AG04449 (cell line): ENCODE data around the gene CD300C.

Experiments used
- CTCF ChIA-PET: fragments of 350-600 bp; formaldehyde crosslinking; extraction: SDS; loops from one replicate; lab custom pipeline; 2021; ENCODE audit warnings: antibody characterized with exemption; lab: Yijun Ruan, JAX
- POLR2A ChIA-PET: fragments of 400-600, 350-600 bp; formaldehyde crosslinking; extraction: SDS; loops from one replicate; lab custom pipeline; 2020; ENCODE audit warnings: antibody characterized with exemption, inconsistent platforms; lab: Yijun Ruan, JAX
- DNase-seq: peaks from one replicate; pipeline ENCODE4 v3.0.0-alpha.2; 2010; ENCODE audit warnings: low read depth, low spot score
- H3K4me3 ChIP-seq: 2 replicates; pipeline ENCODE4 v1.5.1; 2011; ENCODE audit warnings: low read depth, mild to moderate bottlenecking, control low read depth, low read length
- TF ChIP-seq, protein P1 (sequence below): IDR thresholded peaks from one replicate; pipeline ENCODE4 v1.5.1; 2011; ENCODE audit warnings: mild to moderate bottlenecking, moderate library complexity, low read length, control low read depth, inconsistent platforms; ENCODE audit not compliant: insufficient read depth; ENCODE audit errors: missing control alignments

The CD300C gene

DNA sequence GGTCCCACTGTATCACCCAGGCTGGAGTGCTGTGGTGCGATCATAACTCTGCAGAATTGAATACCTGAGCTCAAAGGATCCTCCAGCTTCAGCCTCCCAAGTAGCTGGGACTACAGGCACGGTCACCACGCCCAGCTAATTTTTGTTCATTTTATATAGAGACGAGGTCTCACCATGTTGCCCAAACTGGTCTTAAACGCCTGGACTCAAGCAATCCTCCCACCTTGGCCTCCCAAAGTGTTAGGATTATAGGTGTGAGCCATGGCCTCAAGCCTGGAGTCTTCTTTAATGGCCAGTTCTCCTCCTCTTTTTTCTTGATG lies 15.1 kb downstream of the CD300C start:
- no peak for DNase-seq
- ChIA-PET CTCF (no interaction called here), POLR2A (no interaction called here)
- TF ChIP-seq, protein P1, sequence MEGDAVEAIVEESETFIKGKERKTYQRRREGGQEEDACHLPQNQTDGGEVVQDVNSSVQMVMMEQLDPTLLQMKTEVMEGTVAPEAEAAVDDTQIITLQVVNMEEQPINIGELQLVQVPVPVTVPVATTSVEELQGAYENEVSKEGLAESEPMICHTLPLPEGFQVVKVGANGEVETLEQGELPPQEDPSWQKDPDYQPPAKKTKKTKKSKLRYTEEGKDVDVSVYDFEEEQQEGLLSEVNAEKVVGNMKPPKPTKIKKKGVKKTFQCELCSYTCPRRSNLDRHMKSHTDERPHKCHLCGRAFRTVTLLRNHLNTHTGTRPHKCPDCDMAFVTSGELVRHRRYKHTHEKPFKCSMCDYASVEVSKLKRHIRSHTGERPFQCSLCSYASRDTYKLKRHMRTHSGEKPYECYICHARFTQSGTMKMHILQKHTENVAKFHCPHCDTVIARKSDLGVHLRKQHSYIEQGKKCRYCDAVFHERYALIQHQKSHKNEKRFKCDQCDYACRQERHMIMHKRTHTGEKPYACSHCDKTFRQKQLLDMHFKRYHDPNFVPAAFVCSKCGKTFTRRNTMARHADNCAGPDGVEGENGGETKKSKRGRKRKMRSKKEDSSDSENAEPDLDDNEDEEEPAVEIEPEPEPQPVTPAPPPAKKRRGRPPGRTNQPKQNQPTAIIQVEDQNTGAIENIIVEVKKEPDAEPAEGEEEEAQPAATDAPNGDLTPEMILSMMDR = no peak
- no peak overlapping the region for H3K4me3 ChIP-seq

DNA sequence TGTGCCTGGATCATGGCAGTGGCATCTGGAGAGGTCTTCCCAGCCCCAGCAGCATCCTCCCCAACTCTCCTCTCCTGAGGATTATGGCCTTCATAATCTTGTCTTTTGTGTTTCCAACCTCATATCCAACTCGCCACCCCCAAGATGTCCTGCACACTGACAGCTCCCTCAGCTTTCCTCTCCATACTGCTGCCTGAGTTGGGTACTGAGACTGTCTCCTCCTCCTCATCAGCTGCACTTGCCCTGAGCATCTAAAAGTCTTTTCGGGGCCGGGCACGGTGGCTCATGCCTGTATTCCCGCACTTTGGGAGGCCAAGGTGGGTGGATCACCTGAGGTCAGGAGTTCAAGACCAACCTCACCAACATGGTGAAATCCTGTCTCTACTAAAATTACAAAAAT lies 16.7 kb downstream of the CD300C start:
- CTCF ChIA-PET = no interaction called here
- TF ChIP-seq, protein P1 = no peak
- DNase-seq = no peak
- H3K4me3 ChIP-seq = no peak overlapping the region
- POLR2A ChIA-PET = no interaction called here

DNA sequence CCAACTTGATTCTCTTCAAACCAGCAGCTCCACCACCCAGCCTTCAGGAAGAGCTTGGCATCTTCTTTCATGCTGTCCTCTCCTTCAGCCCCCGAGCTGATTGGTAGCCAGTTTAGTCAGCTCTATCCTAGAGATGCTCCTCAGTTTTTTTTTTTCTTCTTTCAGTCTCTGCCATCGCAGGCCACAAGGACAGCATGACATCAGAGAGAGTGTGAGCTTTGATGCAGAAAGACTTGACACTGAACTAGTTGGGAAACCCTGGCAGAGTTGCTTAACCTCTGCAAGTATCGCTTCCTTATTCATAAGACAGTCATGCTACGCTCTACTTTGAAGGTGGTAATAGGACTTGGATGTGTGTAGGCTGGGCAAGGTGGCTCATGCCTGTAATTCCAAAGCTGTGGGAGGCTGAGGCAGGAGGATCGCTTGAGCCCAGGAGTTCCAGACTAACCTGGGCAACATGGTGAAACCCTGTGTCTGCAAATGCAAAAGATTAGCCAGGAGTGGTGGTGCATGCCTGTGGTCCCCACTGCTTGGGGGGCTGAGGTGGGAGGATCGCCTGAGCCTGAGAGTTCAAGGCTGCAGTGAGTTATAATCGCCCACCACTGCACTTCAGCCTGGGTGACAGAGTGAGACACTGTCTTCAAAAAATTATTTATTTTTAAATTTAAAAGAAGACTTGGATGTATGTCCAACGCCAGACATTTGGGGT lies 17.3 kb downstream of the CD300C start:
- TF ChIP-seq, protein P1 = no peak
- no peak for DNase-seq
- CTCF ChIA-PET = interaction anchor here (1.0 kb wide), 1 partner anchor 150 kb away, joined by 3 read pairs; no protein-coding TSS in a partner anchor
- H3K4me3 ChIP-seq = no peak overlapping the region
- POLR2A ChIA-PET = no interaction called here

DNA sequence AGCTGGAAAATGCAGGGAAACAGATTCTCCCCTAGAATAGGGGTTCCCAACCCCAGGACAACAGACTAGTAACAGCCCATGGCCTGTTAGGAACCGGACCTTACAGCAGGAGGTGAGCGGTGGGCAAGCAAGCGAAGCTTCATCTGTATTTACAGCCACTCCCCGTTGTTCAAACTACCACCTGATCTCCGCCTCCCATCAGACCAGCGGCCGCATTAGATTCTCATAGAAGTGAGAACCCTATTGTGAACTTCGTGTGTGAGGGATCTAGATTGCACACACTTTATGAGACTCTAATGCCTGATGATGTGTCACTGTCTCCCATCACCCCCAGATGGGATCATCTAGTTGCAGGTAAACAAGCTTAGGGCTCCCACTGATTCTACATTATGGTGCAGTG lies 18.2 kb downstream of the CD300C start:
- TF ChIP-seq, protein P1 = no peak
- POLR2A ChIA-PET = no interaction called here

DNA sequence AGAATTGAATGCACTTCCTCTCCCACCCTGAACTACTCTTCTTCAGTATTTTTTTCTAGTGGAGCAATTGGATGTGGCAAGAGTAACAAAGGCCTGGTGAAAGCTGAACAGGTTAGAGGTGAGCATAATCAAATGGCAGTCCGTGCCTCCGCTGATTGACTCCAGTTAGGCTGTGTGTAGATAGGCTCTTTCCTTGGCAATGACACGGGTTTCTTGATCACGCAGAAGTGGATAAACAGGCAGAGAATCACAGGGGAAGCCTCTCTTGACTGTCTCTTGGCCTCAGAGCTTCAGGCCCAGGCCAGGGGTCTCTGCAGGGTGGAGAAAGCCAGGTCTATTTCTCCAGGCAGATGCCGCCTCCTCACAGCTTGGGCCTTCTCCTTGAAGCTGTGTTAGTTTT lies 18.8 kb downstream of the CD300C start:
- CTCF ChIA-PET = no interaction called here
- POLR2A ChIA-PET = no interaction called here
- TF ChIP-seq, protein P1 = no peak
- no peak for DNase-seq
- no peak overlapping the region for H3K4me3 ChIP-seq

More for the DNA sequence above, 18.2 kb downstream of the CD300C start:
- CTCF ChIA-PET = interaction anchor here (1.0 kb wide), 1 partner anchor 149 kb away, joined by 3 read pairs; no protein-coding TSS in a partner anchor
- no peak for DNase-seq
- H3K4me3 ChIP-seq = no peak overlapping the region

DNA sequence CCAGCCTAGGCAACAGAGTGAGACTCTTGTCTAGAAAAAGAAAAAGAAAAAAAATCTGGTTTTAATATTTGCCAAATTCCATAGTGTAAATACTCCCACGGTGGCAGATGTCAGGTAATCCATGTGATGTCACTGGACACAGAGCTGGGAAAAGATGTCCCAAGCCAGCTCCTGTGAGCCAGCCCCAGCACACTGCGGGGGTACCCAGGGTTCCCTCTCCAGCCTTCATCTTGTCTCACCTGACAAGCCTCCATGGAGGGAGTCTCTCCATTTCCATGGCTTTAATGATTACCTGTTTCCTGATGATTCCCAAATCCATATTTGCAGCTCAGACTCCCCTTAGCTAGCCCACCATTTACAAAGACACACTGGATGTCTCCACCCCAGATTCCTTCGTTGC lies 19.2 kb downstream of the CD300C start:
- no peak overlapping the region for H3K4me3 ChIP-seq
- TF ChIP-seq, protein P1 = no peak
- CTCF ChIA-PET = no interaction called here
- POLR2A ChIA-PET = no interaction called here
- DNase-seq = no peak
